GM13977 (cell line): ENCODE results near the gene DDR1.

Experiments
- DNase-seq: peaks from one replicate; pipeline ENCODE4 v3.0.0; 2012; ENCODE audit warnings: low spot score
- CTCF ChIP-seq: IDR thresholded peaks from 2 replicates; pipeline ENCODE4 v1.5.1; 2012; ENCODE audit warnings: mild to moderate bottlenecking, control low read depth; ENCODE audit not compliant: insufficient read depth; ENCODE audit errors: extremely low read depth, missing control alignments
- in situ Hi-C: fragments of 300-500 bp; cut with MboI; formaldehyde crosslinking; loops from one replicate; pipeline ENCODE4 v1.12.0; 2022; ENCODE audit warnings: low sequenced_read_pairs, low pct_unique_long_range_greater_than_20kb, mixed read lengths, inconsistent platforms; ENCODE audit not compliant: unreplicated experiment

DDR1 gene

GRCh38 chr6:30875244-30876038 is 8.9 kb upstream of the DDR1 start:
- TF ChIP-seq CTCF: no peak
- in situ Hi-C loops: loop anchor here (10.0 kb wide), 1 partner anchor 51 kb away; no protein-coding TSS in a partner anchor
- no peak for DNase-seq

GRCh38 chr6:30876039-30876730 is 8.1 kb upstream of the DDR1 start:
- in situ Hi-C loops: loop anchor here (10.0 kb wide), 1 partner anchor 51 kb away; no protein-coding TSS in a partner anchor
- no peak for TF ChIP-seq CTCF
- DNase-seq: no peak

GRCh38 chr6:30877419-30878262 is 6.7 kb upstream of the DDR1 start:
- in situ Hi-C loops: loop anchor here (10.0 kb wide), 1 partner anchor 53 kb away; no protein-coding TSS in a partner anchor
- peak; percentile 91 for TF ChIP-seq CTCF
- DNase-seq: peak; percentile 80

- in situ Hi-C loops: loop anchor here (10.0 kb wide), 1 partner anchor 55 kb away; no protein-coding TSS in a partner anchor
- no peak for TF ChIP-seq CTCF
- no peak for DNase-seq
These were observed 4.5 kb upstream of the DDR1 start for GRCh38 chr6:30879684-30880427.

GRCh38 chr6:30880698-30881252 is 3.5 kb upstream of the DDR1 start:
- DNase-seq: no peak
- in situ Hi-C loops: no loop called here
- no peak for TF ChIP-seq CTCF
